ENCODE measurements around the gene CLK3. TPM values are rescaled to one million over a fixed set of nuclear protein-coding genes. Genes with fewer than 3 reads are reported as not detected.
A peak's percentile ranks its signal among the peaks of the same experiment; 100 is the strongest.

CLK3 gene
- polyA plus RNA-seq, 1 of the 3 experiments (the other 2 are of a cell fraction): 67.7 TPM

DNA sequence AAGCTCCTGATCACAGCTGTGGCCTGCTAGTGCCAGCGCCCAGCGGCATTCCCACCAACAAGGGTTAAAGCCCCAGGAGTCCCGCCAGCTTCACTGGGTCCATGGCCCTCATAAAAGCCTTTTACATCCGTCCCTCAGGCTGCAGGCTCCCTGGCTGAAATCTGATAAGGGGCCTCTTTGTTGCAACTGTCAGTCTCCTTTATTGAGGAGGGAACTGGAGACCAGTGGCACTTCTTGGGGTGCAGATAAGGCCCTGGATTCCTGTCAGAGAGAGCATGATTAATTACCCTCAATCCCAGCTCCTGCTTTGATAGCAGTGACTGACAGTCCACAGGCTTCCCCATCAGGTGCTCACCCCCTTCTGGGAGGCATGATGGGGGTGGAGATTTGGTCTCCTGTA, 30.9 kb upstream of the CLK3 start:
- peak overlapping the region in 1 of 2 experiments; percentile 87; a peak in 2 of 4 replicates for H3K27ac ChIP-seq (ENCODE audit: low read depth in 2 of 2, low read length in 1 of 2)
- ChIA-PET POLR2A (interaction anchor here (1.0 to 2.1 kb wide), 3 partner anchors 10 to 39 kb away, joined by 3 to 10 read pairs (median 3); no protein-coding TSS in a partner anchor), CTCF (interaction anchor here (0.6 to 1.4 kb wide), 3 partner anchors 42 to 186 kb away, joined by 3 read pairs; no protein-coding TSS in a partner anchor)
- H3K9me3 ChIP-seq: no peaks in the 10 kb centered on the region
- DNase-seq: peak; percentile 89
- H3K4me1 ChIP-seq (ENCODE audit: control insufficient read depth in 1 of 2, insufficient read depth in 2 of 2, low read depth in 1 of 2, low read length in 1 of 2): peaks cover 4 to 33% of the 10 kb centered on the region in 2 experiments; a peak in 3 of 4 replicates
- 92% methylated on average over 2 of the region's 4 CpGs for WGBS (ENCODE audit: low lambda C conversion rate)
- H3K4me2 ChIP-seq: no peak overlapping the region
- no peak overlapping the region for H3K4me3 ChIP-seq (ENCODE audit: low read depth in 2 of 2, low read length in 1 of 2)
- no peaks in the 10 kb centered on the region for H3K9me2 ChIP-seq
- no peaks in the 10 kb centered on the region for H4K20me1 ChIP-seq (ENCODE audit: insufficient read depth)
- TF ChIP-seq FOXJ3 (CRISPR knock-in tag; IDR thresholded peaks at IDR 0.05) (peak; percentile 71), SMC3 (IDR thresholded peaks at IDR 0.05; ENCODE audit: low read depth, low read length) (peak; percentile 1; the same call in 1 of the 2 replicates), RCOR1 (IDR thresholded peaks at IDR 0.05; ENCODE audit: low read length) (peak; percentile 87), JUND (IDR thresholded peaks at IDR 0.05) (no peak), CHD2 (IDR thresholded peaks at IDR 0.05; ENCODE audit: low read length, partially characterized antibody) (peak; percentile 54), GATA2 (CRISPR knock-in tag; IDR thresholded peaks at IDR 0.05) (peak; percentile 92), EP300 (IDR thresholded peaks at IDR 0.05; ENCODE audit: borderline replicate concordance in 1 of 2, low read depth in 1 of 2, low read length in 1 of 2) (peak in 1 of 2 experiments; percentile 79; a peak in 2 of 4 replicates), MXI1 (IDR thresholded peaks at IDR 0.05; ENCODE audit: low read depth, low read length) (0 out of 2 replicates have a peak, but pooled peaks have one; percentile 26)
- TF ChIP-seq, protein P1, sequence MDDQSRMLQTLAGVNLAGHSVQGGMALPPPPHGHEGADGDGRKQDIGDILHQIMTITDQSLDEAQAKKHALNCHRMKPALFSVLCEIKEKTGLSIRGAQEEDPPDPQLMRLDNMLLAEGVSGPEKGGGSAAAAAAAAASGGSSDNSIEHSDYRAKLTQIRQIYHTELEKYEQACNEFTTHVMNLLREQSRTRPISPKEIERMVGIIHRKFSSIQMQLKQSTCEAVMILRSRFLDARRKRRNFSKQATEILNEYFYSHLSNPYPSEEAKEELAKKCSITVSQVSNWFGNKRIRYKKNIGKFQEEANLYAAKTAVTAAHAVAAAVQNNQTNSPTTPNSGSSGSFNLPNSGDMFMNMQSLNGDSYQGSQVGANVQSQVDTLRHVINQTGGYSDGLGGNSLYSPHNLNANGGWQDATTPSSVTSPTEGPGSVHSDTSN (IDR thresholded peaks at IDR 0.05): no peak
- H3K27me3 ChIP-seq (ENCODE audit: insufficient read depth): no peaks in the 10 kb centered on the region
- no peak overlapping the region for H3K9ac ChIP-seq
- H2AFZ ChIP-seq (ENCODE audit: low read depth): no peak overlapping the region
- peaks cover 0 to 6% of the 10 kb centered on the region in 2 experiments for H3K36me3 ChIP-seq (replicated peaks in 1 of 2; ENCODE audit: control insufficient read depth in 1 of 2, insufficient read depth in 2 of 2, low read length in 1 of 2)
- H3K79me2 ChIP-seq (ENCODE audit: insufficient read depth): no peaks in the 10 kb centered on the region
- H3F3A ChIP-seq (replicated peaks; ENCODE audit: insufficient read depth): no peaks in the 10 kb centered on the region

DNA sequence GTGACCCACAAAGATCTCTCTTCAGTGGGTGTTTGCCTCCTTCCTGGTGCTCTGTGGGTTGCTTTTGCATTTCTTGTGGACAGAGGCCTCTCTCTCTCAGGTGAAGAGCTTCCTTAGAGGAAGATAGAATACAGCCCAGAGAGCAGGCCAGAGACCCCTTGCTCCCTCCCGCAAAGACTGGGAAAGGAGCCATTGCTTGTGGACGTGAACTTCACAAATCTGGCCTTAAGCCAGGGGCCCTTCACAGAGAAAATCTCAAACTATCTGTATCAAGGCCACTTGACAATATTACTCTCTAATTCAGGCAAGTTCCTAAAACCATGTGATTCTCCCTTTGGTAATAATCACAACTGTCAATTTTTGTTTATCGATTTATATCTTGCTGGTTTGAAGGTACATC, 30.4 kb upstream of the CLK3 start:
- Histone ChIP-seq H3K27ac (ENCODE audit: low read depth in 2 of 2, low read length in 1 of 2) (peak overlapping the region in 1 of 2 experiments; percentile 87; a peak in 2 of 4 replicates), H3K36me3 (replicated peaks in 1 of 2; ENCODE audit: control insufficient read depth in 1 of 2, insufficient read depth in 2 of 2, low read length in 1 of 2) (peaks cover 0 to 6% of the 10 kb centered on the region in 2 experiments), H3K9me2 (no peaks in the 10 kb centered on the region), H3K4me3 (ENCODE audit: low read depth in 2 of 2, low read length in 1 of 2) (no peak overlapping the region), H3K9ac (no peak overlapping the region), H3F3A (replicated peaks; ENCODE audit: insufficient read depth) (no peaks in the 10 kb centered on the region), H3K27me3 (ENCODE audit: insufficient read depth) (no peaks in the 10 kb centered on the region), H3K4me1 (ENCODE audit: control insufficient read depth in 1 of 2, insufficient read depth in 2 of 2, low read depth in 1 of 2, low read length in 1 of 2) (peaks cover 4 to 33% of the 10 kb centered on the region in 2 experiments; a peak in 3 of 4 replicates), H3K79me2 (ENCODE audit: insufficient read depth) (no peaks in the 10 kb centered on the region), H3K4me2 (no peak overlapping the region), H4K20me1 (ENCODE audit: insufficient read depth) (no peaks in the 10 kb centered on the region), H3K9me3 (no peaks in the 10 kb centered on the region), H2AFZ (ENCODE audit: low read depth) (no peak overlapping the region)
- POLR2A ChIA-PET: interaction anchor here (0.7 to 2.1 kb wide), 4 partner anchors 10 to 39 kb away, joined by 3 to 10 read pairs (median 3); no protein-coding TSS in a partner anchor
- TF ChIP-seq IRF3 (IDR thresholded peaks at IDR 0.05; ENCODE audit: low read depth, low read length): no peak
- no peak for TF ChIP-seq RXRA (IDR thresholded peaks at IDR 0.05; ENCODE audit: borderline replicate concordance, low read depth)
- TF ChIP-seq YY1 (IDR thresholded peaks at IDR 0.05; ENCODE audit: low read depth): no peak
- CTCF ChIA-PET: interaction anchor here (0.6 to 1.4 kb wide), 4 partner anchors 13 to 186 kb away, joined by 3 to 4 read pairs (median 3); no protein-coding TSS in a partner anchor
- DNase-seq: no peak
- 53% methylated on average over 3 of the region's 3 CpGs for WGBS (ENCODE audit: low lambda C conversion rate)

Measured in SK-N-SH (cell line).